NCI-H345 treated with DMSO at 0.1 percent for 48 hours (cell line): ENCODE results near the gene ENOX1.
A peak's percentile ranks its signal among the peaks of the same experiment; 100 is the strongest.

Source experiments
- DNase-seq: peaks from one replicate; lab custom pipeline; 2025; ENCODE audit not compliant: unreplicated experiment; lab: John Stamatoyannopoulos, UW

The ENOX1 gene

DNA sequence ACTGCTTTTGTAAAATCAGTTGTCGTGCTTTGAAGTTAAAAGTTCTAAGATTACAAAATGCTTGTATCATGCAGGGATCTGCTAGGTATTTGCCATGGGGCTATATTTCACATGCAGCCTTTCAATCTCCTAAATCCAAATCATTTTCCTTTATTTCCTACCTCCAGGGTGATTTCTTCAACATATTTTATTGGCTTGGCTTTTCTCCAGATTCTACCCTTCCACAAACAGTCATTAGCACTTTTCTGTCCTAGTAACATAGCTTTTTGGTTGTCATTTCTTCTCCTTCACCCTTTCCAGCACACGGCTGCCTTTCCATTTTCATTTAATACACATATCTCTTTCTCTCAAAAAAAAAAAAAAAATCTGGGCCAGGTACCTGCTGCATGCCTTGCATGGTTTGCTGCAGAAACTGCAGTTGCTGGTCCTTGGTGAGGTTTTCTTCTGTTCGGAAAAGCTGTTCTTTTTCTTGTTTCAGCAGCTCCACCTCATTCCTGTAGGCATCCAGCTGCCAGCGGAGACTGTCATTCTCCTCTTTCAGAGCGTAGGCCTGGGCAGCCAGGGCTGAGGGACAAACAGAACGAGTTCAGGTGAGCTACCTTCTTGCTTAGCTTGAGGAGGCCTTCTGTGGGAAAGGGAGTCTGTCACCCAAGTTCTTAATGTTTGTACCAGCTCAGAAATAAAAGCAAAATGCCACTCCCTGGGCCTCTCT lies 488.6 kb downstream of the ENOX1 start:
- DNase-seq, result no peak

DNA sequence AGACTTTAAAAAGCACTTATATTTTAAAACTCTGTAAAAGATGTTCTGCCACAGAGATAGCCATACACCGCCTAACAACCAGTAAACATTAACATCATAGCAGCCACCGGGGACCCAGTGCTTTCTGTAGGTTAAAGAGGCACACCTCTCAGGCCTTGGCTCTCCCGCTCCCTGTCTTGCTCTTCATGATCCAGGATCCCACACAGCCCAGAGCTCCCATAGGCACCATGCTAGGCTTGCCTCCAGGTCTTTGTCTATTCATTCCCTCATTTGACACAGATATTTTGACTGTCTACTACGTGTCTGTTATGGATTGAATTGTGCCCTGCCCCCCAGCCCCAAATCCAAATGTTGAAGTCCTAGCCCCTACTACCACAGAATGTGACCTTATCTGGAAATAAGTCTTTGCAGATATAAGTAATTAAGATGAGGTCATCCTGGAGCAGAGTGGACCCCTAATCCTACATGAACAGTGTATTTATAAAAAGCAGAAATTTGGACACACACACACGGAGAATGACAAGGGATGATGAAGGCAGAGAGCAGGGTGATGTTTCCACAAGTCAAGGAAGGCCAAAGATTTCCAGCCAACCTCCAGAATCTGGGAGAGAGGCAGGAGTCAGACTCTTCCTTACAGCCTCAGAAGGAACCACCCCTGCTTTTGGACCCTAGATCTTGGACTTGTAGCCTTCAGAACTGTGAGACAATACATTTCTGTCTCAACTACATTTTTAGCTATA lies 490.8 kb downstream of the ENOX1 start:
- DNase-seq, result no peak

DNA sequence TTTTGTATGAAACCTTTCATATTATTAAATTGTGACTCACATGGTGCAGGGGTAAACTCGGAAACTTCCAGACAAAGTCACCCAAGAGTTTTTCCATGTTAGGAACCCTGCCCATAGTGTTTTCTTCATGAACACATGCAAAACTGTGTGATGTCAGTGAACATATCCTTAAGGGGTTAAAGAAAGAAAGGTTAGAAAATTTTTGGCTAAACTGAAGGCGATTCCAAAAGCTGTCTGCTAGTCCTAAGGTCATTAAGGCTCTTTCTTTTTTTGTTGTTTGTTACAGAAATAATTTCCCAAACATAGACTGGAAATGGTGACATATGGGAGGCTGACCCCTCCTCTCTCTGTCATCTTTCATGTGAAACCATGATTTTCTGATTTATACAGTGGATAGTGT lies 491.5 kb downstream of the ENOX1 start:
- DNase-seq, result no peak

DNA sequence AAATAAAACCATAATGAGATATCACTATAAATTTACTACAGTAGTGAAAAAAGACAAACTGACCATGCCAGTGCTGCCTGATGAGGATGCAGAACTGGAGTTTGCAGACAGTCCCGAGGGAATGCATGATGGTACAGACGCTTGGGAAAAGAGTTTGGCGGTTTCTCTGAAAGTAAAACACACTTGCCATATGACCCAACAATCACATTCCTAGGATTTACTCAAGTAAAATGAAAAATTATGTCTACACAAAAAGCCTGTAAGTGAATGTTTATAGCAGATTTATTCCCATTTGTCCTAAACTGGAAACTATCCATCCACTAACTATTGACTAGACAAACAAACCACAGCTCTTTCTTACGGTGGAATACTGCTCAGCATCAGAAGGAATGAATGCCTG lies 492.4 kb downstream of the ENOX1 start:
- no peak for DNase-seq

DNA sequence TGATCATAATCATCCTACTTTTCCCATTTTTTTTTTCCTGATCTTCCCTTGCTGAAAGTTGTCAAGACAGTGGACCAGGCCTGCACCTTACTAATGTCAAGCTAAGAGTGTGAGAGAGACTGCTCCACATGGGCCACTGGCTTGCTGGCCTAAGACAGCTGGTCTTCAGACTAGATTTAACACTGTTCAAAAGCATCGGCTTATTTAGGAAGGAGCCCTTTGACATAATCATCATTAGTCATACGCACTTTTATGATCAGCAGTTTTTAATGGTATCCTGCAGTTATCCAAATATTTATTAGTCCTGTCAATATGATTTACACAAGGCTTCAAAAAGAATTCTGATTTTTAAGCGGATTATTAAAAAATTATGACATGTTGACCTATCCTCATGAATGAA lies 492.8 kb downstream of the ENOX1 start:
- DNase-seq, result no peak

DNA sequence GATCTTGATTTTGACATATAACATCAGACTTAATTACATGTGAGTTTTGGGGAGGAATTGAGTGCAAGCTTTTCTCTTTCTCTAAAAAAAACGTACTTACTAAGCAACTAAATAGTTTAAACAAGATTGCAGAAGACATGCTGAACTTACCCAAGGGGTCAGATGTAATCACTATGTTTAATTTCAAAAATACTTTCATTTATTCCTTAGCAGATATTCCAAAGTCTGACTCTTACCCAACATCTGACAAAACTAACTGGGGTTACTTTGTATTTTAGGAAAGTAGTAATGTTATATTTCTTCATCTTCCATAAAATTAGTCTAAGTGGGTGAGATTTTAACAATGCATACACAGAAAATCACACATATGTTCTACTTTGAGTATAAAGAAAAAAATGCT lies 493.2 kb downstream of the ENOX1 start:
- no peak for DNase-seq

DNA sequence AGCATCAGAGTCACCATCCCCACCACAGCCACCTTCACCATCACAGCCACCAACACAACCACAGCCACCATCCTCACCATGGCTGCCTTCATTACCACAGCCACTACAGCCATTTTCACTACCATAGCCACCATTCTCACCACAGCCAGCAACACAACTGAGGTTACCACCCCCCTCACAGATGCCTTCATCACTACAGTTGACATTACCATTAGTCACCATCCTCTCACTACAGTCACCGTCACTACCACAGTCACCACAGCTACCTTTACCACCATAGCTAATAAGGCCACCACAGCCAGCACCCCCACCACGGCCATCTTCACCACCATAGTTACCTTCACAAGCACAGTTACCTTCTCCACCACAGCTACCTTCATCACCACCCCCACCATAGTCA lies 493.8 kb downstream of the ENOX1 start:
- DNase-seq, result no peak

DNA sequence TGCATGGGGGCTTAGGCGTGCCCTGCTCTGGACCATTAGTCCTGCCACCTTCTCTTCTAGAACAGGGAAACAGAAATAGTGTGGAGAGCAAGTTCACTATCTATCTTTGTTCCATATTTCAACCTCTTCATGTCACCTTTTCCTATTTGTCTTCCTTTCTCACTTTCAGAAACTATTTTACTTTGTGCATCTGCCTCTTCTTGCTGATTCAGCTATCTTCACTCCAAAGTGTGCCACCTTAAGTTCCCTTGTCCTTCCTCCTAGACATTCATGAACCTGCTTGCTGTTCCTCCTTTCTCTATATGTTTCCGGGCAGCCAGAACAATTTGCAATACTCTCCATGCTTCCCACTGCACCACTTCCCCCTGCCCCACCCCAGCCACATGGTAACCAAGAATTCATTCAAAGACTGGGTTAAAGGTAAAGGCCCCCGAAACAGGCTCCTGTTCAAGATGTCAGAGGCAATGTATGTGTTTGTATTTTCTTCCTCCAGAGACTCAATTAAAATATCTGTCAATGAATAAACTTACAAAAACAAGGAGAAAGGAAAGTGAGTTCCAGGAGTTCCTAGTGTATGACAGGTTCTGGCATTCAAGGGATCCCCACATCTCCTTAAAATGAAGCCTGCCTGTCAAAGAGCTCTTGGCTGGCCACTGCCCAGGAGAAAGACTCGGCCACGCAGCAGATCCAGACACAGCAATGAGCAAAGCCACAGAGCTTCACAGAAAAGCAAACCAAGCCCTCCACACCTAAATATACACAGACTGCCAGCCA lies 495.3 kb downstream of the ENOX1 start:
- no peak for DNase-seq

DNA sequence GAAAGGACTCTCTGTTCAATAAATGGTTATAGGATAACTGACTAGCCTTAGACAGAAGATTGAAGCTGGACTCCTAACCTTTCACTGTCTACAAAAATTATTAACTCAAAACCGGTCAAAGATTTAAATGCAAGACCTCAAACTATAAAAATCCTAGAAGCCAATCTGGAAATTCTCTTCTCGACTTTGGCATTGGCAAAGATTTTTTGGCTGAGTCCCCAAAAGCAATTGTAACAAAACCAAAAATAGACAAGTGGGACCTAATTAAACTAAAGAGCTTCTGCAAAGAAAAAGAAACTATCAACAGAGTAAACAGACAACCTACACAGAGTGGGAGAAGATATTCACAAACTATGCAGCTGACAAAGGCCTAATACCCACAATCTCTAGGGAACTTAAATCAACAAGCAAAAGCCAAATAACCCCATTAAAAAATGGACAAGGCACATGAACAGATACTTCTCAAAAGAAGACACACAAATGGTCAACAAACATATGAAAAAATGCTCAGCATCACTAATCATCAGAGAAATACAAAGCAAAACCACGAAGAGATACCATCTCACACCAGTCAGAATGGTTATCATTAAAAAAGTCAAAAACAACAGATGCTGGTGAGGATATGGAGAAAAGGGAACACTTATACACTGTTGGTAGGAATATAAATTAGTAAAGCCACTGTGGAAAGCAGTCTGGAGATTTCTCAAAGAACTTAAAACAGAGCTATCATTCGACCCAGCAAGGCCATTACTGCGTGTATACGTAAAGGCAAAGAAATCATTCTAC lies 497.1 kb downstream of the ENOX1 start:
- DNase-seq, result no peak

DNA sequence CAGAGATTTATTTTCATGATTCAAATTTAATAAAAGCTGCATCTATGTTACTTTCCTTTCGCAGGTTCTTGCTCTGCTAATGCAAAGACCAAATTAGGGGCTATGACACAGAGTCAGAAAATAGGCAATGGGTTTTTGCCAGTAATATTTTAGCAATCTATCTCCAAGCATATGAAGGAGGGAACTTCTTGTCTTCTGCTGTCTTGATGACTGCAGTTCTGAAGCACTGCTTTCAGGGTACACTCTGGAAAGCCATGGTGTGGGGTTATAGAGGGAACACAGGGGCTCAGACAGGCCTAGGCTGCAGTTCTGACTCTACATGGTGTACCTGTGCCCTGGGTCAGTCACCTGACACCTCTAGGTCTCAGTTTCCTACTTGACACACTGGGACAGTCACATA lies 500.0 kb downstream of the ENOX1 start:
- no peak for DNase-seq

DNA sequence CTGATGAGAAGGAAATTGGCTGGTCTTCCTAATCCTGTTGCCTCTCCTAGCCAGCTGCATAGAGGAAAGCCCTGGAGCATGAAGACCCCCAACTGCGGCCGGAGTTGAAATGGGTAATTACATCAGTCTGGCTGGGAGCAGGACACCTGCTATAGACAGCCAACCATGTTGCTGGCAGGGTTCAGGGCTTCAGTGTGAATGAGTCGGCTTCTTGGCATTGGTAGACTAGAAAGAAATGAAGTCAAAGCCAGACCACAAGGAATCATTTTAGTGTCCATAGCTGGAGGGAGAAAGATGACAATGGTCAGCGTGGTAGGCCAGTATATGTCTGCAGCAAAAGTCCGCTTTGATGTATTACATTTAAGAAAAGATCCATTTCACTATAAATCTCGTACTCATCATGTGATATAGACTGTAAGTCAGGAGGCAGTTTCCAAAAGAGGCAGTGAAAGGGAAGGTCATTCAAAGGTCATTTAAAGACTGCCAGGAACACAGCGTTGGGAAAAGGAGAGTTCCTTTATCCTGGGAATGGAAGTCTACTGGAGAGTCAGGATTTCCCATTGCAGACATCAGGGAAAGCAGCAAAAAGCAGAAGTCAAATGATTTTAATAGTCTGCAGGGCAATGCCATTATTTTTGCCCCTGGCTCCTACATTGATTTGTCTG lies 500.7 kb downstream of the ENOX1 start:
- DNase-seq, result peak; percentile 86

DNA sequence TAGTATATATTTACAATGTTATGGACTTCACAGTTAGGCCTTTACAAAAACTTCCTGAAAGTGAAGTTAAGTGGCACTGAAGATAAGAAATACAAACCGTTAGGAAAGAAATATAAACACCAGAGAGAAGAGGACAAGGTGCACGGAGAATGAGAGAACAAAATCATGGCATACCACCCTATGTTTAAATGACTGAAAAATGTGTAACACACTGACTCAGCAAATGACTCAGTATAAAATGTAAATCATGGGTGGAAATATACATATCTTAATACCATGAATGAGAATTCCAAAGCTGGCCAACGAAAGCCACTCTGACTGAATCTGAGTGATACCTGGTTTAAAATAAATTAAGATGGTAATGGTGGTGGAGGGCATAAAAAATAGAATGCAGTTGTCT lies 502.6 kb downstream of the ENOX1 start:
- no peak for DNase-seq

DNA sequence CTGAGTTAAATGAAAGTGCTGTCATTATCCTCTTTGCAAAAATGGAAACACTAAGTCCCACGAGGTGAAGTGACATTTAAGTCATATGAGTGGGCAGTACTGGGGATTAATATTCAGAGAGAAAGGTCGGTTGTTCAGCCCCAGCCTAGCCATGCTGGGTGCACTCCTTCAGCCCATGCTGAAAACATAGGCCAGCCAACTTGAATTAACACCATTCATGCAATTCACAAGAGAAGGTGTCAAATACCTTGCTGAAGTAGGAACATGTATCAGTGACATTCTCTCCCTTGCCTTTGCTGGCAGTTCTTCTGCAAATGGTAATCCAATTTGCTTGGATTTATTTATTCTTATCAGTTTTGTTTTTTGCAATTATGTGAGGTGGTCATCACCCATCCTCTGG lies 507.1 kb downstream of the ENOX1 start:
- no peak for DNase-seq

DNA sequence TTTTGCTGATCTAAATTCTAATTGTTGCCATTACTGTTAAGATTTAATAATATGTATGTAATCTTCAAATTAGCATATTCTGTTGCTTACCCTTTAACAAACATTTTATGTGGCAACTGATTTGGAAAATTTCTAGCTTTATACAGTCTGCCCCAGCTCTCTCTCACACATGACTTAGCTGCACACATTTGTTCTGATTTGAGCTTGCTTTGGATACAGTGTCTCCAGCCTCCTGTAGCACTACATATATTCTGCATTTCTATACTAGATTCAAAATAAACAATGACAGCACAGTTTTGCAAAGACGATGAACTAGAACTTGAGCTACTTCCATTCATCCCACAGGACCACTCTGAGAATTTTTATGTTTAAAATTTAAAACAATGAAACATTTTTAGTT lies 508.6 kb downstream of the ENOX1 start:
- DNase-seq, result no peak

DNA sequence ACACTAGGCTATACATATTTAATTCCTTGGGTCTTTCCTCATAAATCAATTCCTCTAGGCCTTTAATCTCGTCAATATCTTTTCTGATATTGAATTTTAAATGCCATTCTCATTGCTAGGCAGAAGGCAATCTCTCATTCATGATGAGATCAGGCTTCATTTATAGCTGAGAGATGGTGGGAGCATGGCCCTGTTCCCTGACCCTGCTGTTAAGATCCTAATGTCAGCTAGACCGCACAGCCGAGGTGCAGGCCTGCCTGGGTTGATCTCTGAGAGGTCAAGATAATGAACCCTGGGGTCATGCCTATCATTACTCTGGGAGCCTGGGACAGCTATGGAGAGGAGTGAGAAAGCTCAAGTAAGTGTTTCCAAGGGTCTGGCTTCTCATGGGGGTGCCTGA lies 509.6 kb downstream of the ENOX1 start:
- DNase-seq, result no peak

DNA sequence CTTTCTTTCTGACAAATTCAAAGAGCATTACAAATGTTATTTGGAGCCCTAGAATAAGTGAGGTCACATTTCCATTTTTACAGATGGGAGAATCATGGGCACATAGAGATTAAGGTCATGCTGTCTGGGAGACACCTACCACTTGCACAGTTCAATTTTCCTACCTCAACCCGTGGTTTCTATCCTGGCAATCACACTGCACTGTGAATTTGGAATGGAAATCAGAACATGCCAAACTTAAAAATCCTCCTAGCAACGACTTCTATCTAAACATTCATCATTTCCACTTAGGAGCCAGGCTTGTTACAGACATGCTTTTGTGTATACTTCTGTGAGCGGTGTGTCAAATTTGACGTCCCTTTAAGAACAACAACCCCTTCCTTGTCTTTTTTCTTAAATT lies 511.9 kb downstream of the ENOX1 start:
- no peak for DNase-seq

DNA sequence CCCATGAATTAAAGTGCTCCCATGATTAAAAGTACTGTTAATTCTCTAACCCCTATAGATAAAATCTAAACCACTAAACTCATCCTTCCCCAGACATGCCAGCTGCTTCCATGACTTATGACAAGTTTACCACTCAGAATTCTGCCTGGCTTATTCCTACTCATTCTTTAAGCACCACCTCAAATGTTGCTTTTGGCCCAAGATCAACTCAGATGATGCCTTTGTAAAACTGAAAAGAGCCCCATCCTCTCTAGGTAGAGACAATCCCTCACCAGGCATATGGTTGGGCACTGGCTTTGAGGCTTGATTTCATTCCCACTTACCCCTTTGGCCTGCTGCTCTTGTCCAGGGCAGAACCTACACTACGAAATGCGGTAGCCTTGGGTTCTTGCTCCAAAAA lies 513.4 kb downstream of the ENOX1 start:
- no peak for DNase-seq

DNA sequence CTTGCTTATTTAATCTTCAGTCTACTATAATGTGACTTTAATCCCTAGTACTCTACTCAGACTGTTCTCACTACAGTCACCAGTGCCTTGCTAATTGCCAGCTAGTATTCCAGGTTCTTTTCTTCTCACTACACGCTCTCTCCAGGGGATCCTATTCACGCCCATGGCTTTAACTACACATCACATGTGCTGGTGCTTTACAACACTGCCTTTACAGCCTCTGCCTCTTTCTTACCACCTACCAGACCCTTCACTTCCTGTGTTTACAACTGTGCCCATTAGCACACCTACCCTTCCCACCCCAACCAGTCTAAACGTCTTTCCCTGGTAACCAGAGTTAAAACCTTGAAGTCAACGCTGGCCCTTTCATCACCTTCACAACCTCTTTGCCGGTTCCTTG lies 513.9 kb downstream of the ENOX1 start:
- peak; percentile 49 for DNase-seq

DNA sequence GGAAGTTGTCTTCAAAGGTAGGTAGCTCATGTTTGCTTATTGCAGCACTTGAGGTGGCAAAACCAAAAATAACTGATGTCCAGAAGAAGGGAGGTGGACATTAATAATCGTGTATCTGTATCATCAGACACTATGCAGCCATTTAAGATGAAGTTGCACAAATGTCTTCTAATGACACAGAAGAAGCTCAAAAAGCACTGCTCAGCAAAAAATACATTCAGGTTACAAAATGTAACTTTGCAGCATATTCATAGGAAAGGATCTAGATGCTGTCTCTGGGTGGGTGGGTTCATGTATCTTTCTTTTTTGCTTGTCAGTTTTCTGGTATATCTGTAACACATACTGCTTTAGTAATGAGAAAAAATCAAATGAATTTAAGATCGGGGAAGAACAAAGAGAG lies 515.6 kb downstream of the ENOX1 start:
- no peak for DNase-seq

DNA sequence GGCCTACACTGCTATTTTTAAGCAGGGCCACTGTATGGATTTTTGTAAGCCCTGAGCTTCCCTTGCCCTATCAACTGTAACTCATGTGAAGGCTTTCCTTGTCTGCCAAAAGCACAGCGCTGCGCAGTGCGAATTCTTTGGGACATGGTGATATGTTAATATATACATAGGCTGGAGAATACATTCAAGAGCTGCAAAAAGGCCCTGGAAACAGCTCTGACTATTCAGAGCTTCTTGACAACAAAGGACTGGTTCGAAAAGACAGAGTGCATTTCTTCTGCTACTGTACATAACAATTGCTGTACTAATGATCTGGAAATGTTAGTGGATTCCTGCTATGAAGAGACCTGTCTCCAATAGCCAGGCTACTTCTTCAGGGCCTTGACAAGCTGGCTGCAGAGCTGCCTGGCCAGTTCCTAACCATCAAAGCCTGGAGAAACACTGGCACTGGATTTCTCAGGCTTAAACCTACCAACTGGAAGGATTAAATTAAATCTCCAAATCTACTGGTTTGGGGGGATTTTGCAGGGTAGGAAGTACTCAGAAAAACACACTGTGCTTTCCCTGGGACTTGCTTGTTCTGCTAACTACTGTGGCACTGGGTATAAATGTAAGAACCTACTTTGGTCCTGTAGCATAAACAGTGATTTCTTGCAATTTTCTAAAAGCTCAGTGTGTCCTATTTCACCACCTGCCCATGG lies 516.5 kb downstream of the ENOX1 start:
- no peak for DNase-seq
